DND-41 (cell line): Measurements from ENCODE around the gene INPP5F.

ENCODE experiments used
- ATAC-seq: fragments of 200-7000 bp; cut with Tn5 transposase; 3 replicates; pipeline ENCODE4 v1.9.1; 2021; ENCODE audit warnings: low read depth; ENCODE audit not compliant: insufficient read depth
- DNase-seq: peaks from one replicate; pipeline ENCODE4 v3.0.0-alpha.2; 2020
- H2AFZ ChIP-seq: 2 replicates; pipeline ENCODE4 v1.6.0; 2012; ENCODE audit warnings: low read depth, low read length
- H3K27ac ChIP-seq: 2 replicates; pipeline ENCODE4 v1.5.1; 2012; ENCODE audit warnings: low read length, inconsistent platforms
- H3K27me3 ChIP-seq: fragments of 200-600 bp; sonication (generic); 2 replicates; pipeline ENCODE4 v1.6.0; 2012; ENCODE audit warnings: low read length, mild to moderate bottlenecking, inconsistent platforms; ENCODE audit not compliant: insufficient read depth, poor library complexity
- H3K36me3 ChIP-seq: 2 replicates; pipeline ENCODE4 v1.5.1; 2012; ENCODE audit warnings: low read length, inconsistent platforms; ENCODE audit not compliant: insufficient read depth
- H3K4me1 ChIP-seq: 2 replicates; pipeline ENCODE4 v1.5.1; 2012; ENCODE audit warnings: mild to moderate bottlenecking, low read length; ENCODE audit not compliant: insufficient read depth
- H3K4me2 ChIP-seq: 2 replicates; pipeline ENCODE4 v1.6.0; 2012; ENCODE audit warnings: mild to moderate bottlenecking, moderate library complexity, low read length, inconsistent platforms; ENCODE audit not compliant: insufficient read depth
- H3K4me3 ChIP-seq, 2 experiments: fragments of 200-600 bp in 1 of 2; shearing (Covaris generic) in 1 of 2; 2 replicates each; pipeline ENCODE4 v1.5.1; 2012 to 2016; ENCODE audit warnings: inconsistent platforms in 2 of 2, low read length in 2 of 2, mild to moderate bottlenecking in 2 of 2, low read depth in 1 of 2, moderate library complexity in 1 of 2
- H3K79me2 ChIP-seq: 2 replicates; pipeline ENCODE4 v1.6.0; 2012; ENCODE audit warnings: low read length, inconsistent platforms; ENCODE audit not compliant: insufficient read depth
- H3K9ac ChIP-seq: 2 replicates; pipeline ENCODE4 v1.6.0; 2012; ENCODE audit warnings: low read depth, mild to moderate bottlenecking, inconsistent platforms, low read length, moderate library complexity
- H3K9me3 ChIP-seq: 2 replicates; pipeline ENCODE4 v1.5.1; 2012; ENCODE audit warnings: low read length, moderate library complexity, mild to moderate bottlenecking, inconsistent platforms; ENCODE audit not compliant: insufficient read depth, severe bottlenecking
- H4K20me1 ChIP-seq: 2 replicates; pipeline ENCODE4 v1.6.0; 2012; ENCODE audit warnings: low read length; ENCODE audit not compliant: insufficient read depth
- CTCF ChIP-seq: IDR thresholded peaks from 2 replicates; pipeline ENCODE4 v1.5.1; 2012; ENCODE audit warnings: borderline replicate concordance, low read length, moderate library complexity, mild to moderate bottlenecking; ENCODE audit not compliant: poor library complexity, severe bottlenecking; ENCODE audit errors: extremely low read depth
- EZH2 ChIP-seq: IDR thresholded peaks from 3 replicates; pipeline ENCODE4 v1.6.1; 2012; ENCODE audit warnings: borderline replicate concordance, low read depth, mild to moderate bottlenecking, moderate library complexity, low read length, inconsistent platforms; ENCODE audit not compliant: severe bottlenecking

Gene INPP5F

GRCh38 chr10:119742947-119743648 is 17.2 kb downstream of the INPP5F start:
- ATAC-seq = no peak
- Histone ChIP-seq H3K4me1 (no peaks in the 10 kb centered on the region), H3K27ac (no peak overlapping the region), H3K4me3 (no peak overlapping the region), H3K36me3 (no peaks in the 10 kb centered on the region), H3K27me3 (no peaks in the 10 kb centered on the region), H2AFZ (no peak overlapping the region), H4K20me1 (no peaks in the 10 kb centered on the region; the same call in 1 of the 2 replicates), H3K79me2 (peaks cover 3% of the 10 kb centered on the region; the same call in 1 of the 2 replicates), H3K9ac (no peak overlapping the region), H3K9me3 (no peaks in the 10 kb centered on the region), H3K4me2 (no peak overlapping the region)
- DNase-seq = no peak
- no peak for TF ChIP-seq EZH2

- Histone ChIP-seq H3K27me3 (no peaks in the 10 kb centered on the region), H4K20me1 (peaks cover 8% of the 10 kb centered on the region; the same call in 1 of the 2 replicates), H3K27ac (no peak overlapping the region), H3K4me1 (no peaks in the 10 kb centered on the region), H3K36me3 (no peaks in the 10 kb centered on the region), H3K79me2 (no peaks in the 10 kb centered on the region), H3K4me2 (no peak overlapping the region), H3K9ac (no peak overlapping the region), H2AFZ (no peak overlapping the region), H3K9me3 (no peaks in the 10 kb centered on the region), H3K4me3 (no peak overlapping the region)
- no peak for ATAC-seq
- no peak for TF ChIP-seq EZH2
- no peak for TF ChIP-seq CTCF
- no peak for DNase-seq
Measured at GRCh38 chr10:119747940-119748339, 22.1 kb downstream of the INPP5F start.

GRCh38 chr10:119748871-119749270 is 23.0 kb downstream of the INPP5F start:
- no peak overlapping the region for H3K27ac ChIP-seq
- no peak for ATAC-seq
- H2AFZ ChIP-seq = no peak overlapping the region

More at GRCh38 chr10:119748871-119749270, 23.0 kb downstream of the INPP5F start:
- H4K20me1 ChIP-seq = peaks cover 8% of the 10 kb centered on the region; the same call in 1 of the 2 replicates
- no peaks in the 10 kb centered on the region for H3K36me3 ChIP-seq
- no peaks in the 10 kb centered on the region for H3K27me3 ChIP-seq
- H3K79me2 ChIP-seq = no peaks in the 10 kb centered on the region
- no peak overlapping the region for H3K4me2 ChIP-seq
- no peaks in the 10 kb centered on the region for H3K9me3 ChIP-seq
- no peak overlapping the region for H3K9ac ChIP-seq
- no peak overlapping the region for H3K4me3 ChIP-seq
- no peaks in the 10 kb centered on the region for H3K4me1 ChIP-seq
- TF ChIP-seq CTCF (no peak), EZH2 (no peak)
- no peak for DNase-seq
